Activated CD4-positive, alpha-beta T cell treated with anti-CD3 and anti-CD28 coated beads, Interleukin-2, amount 50 U/mL, for 24 hours (primary cell): Measurements from ENCODE around the gene FBF1.

Experiments used
- DNase-seq, 2 donors: peaks; one replicate each; pipeline ENCODE4 v3.0.0-alpha.2; 2020; ENCODE audit warnings: low read depth in 1 of 2, low spot score in 1 of 2

Gene FBF1

DNA sequence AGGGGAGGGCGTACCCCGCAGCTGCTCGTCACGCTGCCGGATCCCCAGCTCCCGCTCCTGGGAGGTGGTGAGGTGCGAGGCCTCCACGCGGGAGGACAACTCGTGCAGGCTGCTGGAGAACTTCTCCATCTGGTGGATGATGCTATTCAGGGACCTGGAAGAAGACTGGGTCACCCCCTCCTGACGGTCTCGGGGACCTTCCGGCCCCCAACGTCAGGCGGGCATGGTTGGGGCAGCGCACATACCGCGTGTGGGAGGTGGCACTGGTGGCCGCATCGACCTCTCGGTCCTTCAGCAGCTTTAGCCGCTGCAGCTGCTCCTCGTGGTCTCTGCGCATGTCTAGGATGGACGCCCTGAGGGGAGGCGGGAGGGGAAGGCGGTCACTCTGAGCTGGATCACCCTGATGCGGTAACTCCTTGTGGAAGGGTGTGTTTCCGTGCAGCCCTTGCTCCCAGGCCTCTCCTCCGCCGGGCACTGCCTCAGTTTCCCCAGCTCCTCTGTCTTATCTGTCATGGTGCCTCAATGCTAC is 22.9 kb downstream of the FBF1 start:
- no peak for DNase-seq

DNA sequence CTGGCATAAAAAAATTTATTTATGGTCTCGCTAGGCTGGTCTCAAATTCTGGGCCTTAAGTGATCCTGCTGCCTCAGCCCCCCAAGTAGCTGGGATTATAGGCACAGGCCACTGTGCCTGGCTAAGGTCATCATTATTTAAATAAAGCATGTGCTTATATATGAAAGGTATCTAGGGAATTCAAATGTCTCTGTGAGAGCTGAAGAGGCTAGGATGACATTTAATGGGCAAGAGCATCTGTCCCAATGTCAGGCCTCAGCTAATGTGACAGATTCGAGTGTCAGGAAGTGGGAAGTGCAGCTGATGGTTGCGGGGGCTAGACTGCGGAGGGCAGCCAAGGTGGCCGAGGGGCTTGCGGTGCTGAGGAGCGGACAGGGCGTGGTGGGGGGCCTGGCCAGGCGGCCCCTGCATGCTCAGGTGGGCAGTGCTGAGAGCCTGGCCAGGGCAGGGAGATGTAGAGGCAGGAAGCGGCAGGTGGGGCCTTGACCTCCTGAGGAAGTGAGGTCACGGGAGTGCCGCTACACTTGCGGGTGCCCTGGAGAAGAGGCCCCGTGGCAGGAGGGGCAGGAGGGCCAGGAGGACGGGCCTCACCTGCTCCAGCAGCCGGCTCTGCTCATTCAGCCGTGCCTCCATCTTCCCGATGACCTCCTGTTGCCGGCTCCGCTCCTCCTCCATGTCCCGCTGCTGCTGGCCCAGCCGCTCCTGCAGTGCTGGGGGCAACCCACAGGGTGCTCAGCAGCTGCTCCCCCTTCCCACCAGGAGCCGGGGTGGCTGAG is 23.5 kb downstream of the FBF1 start:
- DNase-seq, result no peak

DNA sequence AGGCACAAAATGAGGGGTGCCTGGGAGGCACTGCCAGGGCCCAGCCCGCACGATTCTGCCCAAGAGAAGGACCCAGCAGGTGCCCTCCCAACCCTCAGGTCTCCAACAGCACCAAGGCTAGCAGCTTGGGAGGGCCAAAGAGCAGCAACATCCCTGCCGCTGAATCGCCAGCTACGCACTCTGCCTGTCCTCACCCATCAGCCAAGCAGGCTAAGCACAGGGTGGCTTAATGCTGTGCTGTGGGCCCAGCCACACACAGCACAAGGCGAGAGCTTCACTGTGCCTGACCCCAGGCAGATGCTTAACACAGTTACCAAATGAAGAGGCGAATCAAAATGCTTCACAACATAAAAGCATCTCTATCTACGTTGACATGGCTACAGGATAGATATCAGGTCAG is 25.6 kb downstream of the FBF1 start:
- DNase-seq, result no peak

DNA sequence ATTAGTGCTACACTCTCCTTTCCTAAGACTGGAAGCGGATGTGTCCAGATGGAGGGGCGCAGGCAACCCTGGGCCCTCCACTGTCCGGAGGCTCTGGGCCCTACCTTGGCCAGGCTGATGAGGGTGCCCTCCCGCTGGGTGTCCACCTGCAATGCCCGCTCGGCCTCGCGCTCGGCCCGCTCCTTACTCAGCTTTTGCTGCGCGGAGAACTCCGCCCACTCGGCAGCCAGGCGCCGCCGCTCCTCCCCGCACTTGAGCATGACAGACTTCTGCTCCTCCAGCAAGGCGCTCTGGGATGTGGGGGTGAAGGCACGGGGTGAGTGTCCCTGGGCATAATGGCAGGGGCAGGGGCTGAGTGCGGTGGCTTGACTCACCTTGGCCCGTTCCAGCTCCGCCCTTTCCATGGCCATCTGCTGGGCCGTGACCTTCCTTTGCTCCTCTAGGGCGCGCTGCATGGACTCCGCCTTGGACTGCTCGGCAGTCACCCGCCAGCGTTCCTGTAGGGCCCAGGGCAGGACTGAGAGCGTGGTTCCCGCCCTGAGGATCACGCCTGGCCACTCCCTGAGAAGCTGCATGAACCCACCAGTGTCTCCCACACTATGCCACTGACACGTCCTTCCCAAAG is 26.1 kb downstream of the FBF1 start:
- DNase-seq, result no peak

DNA sequence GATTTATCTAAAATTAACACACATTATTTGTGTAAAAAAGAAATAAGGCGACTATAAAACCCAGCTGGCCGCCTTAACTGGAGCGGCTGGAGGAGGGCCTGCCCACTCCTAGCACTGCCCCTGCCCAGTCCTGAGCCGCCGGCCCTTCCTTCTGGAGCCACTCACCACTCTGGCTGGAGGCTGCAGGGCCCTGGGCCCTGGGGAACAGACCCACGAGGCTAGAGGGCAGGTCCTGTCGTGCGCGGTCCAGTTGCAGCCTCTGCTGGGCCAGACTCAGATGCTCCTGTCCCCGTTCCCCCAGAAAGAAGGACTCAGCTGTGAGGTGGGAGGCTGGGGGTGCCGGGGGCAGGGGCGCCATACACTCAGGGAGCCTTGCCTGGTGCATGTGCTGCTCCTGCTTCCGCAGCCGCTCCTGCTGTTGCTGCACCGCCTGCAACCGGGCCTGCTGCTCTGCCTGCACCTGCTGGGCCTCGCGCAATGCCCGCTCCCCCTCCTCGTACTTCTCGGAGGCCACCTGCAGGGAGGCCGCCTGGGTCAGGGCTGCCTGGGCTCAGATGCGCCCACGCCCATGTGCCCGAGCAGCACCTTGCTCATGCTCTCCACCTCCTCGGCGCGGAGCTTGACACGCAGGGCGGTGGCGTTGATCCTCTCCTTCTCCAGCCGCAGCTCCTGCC is 27.2 kb downstream of the FBF1 start:
- DNase-seq, result no peak

DNA sequence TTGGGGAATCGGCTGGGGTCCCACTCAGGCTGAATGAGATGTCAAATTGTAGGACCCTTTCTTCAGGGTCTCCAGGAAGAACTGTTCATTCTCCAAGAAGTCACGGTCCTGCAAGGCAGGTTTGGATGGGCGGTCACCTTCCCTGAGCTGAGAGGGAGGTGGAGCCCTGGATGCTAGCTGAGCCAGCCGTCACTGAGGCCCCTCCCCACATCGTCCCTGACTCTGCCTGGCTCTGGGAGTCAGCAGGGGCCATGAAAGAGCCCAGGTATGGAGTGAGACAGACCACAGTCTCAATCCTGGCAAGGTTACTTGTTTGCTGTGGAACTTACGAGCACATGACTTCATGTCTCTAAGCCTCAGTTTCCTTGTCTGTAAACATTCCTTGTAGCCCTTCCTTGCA is 30.1 kb downstream of the FBF1 start:
- DNase-seq, result no peak

DNA sequence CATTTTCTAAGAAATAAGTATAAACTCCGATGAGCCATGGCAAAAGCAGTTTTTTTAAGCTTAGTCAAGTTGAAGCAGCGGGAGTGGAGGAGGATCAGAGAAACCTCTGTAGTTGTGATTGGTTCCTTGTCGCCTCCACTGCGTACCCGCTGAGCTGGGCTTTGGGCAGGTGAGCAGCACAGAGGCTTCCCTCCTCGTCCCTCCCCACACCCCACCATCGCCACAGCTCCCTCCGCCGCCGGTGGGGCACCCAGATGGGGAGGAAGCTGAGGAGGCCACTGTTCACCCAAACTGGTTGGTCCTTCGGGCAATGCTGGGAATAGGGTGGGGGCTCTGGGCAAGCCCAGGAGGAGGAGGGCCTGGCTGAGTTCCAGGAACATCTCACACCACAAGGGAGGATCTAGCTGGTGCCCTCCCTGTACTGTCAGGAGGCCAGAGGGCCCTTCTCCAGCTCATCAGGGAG is 31.0 kb downstream of the FBF1 start:
- no peak for DNase-seq

DNA sequence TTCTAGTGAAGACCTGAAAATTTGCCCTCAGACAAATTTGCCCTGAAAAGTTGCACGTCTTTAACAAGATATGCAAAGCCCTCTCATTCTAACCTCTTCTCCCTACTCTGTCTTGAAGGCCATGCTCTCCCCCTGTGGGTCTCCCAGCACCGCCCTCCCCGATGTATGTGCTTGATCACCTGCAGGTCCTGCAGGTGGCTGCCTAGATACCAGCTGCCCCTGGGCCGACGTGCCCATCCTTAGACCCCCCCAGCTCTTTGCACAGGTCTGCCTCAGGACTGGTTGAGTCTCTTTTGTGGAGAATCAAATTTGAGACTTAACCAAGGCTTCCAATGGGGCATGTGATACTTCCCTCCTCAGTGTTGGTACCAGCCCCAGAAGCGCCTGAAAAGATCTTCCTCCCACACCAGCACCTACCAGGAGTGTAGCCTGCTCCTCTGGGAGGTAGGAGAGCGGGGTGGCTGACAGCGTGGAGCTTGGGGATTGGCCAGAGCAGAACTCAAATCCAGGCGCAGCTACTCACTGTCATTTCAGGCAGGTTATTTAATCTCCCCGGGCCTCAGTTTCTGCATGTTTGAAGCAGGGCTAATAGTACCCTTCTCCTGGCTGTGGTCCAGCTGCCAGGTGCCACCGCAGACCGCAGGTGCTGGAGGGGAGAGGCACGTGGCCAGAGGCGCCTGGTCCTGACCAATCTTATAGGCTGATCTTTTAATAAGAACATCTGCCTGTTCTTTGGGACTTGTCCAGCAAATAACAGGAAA is 31.6 kb downstream of the FBF1 start:
- DNase-seq, result no peak

DNA sequence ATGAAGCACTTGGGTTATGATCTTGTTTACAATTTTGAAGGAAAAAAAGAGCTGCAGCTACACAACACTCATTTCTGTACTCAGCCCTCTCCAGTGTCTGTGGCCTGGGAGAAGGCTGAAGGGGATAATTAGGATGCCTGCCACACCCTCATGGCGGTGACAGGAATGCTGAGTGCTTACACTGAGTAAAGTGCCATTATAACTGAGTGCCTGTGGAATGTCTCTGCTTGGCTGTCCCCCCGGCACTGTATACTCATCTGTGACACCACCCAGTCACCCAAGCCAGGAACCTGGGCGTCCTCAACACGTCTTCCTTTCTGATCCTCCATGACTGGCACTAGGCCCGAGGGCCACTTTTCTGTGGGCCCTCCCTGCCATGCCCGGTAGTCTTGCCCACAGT is 32.6 kb downstream of the FBF1 start:
- DNase-seq, result no peak

DNA sequence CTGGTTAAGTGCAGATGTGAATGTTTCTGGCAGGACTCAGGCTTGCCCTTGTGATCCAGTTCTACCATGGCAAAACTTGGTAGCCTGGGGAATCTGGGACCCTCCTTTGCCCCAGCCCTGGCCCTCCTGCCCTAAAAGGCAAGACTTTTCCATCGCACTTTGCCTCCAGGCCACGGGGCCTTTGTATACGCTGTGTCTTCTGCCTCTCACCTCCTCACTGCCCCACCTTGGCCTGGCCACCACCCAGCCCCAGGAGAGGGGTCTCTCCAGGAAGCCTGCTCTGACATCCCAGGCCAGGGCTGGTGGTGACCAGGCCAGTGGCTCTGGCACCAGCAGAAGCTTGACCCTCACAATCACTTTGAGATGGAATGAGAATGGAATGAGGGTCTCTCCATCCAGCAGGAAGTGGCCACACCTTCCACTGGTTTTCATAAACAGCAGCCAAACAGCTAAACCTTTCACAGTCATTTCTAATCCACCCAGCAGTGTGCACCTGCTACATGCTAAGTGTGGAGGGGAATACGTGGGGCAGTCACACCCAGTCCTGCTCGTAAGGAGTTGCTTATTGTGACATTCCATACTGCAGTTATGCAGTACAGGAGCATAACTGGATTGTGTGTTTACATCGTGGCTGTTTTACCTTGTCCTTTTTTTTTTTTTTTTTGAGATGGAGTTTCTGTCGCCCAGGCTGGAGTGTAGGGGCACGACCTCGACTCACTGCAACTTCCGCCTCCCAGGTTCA is 34.5 kb downstream of the FBF1 start:
- no peak for DNase-seq

DNA sequence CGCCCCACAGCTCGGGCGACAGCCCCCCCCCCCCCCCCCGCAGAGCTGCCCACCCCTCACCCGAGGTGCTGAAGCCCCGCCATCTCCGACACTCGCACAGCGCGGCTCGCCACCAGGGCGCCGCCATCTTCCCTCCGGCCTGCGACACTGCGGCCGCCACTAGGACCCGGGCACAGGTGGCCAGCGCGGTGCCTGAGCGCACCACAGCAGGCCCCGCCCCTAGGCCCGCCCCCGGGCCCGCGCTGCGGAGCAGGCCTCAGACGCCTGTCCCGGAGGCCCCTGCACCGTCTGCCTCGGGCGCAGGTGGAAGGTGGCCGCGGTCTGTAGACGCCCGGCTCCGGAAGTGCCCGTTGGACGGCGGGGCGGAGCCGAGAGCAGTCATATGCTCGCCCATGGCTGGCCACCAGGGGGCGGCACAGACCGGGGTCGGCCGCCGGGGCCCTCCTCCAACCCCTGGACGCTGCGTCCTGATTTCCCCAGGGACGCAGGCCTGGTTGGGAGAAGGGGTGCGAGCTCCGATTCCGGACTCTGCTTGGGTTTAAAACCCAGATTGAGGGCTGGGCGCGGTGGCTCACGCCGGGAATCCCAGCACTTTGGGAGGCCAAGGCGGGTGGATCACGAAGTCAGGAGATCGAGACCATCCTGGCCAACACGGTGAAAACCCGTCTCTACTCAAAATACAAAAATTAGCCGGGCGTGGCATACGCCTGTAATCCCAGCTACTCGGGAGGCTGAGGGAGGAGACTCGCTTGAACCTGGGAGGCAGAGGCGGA is 35.9 kb downstream of the FBF1 start, which contains the start of gene MRPL38:
TSS of gene MRPL38 (minus strand) at position 136 of the 773 bp plus-strand sequence. CDS start at position 127, 9 bp downstream.
- DNase-seq, result peak; percentile 91 to 92

DNA sequence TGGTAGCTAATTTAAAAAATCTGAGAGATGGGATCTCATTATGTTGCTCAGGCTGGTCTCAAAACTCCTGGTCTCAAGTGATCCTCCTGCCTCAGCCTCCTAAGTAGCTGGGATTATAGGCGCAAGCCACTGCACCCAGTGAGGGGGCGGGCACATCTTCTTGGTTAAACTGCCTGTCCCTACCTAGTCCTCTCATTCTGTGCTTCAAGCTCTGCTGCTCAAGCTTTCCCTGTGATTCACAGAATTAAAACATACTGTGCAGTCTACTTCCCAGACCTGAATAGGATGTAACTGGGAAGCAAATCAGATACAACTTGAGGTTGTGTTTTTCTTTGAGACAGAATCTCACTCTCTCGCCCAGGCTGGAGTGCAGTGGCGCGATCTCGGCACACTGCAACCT is 38.4 kb downstream of the FBF1 start:
- no peak for DNase-seq

DNA sequence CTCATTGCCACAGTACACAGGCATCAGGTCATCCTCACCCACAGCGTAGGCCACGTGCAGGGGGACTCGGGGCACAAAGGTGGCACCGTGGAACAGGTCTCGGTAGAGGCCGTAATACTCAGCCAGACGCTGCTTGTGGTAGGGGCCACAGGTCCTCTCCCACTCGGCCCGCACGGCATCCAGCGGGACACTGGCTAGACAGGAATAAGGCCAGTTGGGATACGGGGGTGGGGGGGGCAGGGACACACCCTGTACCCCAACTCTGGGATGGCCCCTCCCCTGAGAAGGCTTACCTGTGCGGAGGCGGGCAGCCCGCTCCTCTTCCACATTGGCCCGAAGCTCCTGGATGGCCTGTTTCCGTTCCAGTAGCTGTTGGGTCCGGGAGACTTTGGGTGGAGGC is 39.1 kb downstream of the FBF1 start:
- DNase-seq, result no peak

DNA sequence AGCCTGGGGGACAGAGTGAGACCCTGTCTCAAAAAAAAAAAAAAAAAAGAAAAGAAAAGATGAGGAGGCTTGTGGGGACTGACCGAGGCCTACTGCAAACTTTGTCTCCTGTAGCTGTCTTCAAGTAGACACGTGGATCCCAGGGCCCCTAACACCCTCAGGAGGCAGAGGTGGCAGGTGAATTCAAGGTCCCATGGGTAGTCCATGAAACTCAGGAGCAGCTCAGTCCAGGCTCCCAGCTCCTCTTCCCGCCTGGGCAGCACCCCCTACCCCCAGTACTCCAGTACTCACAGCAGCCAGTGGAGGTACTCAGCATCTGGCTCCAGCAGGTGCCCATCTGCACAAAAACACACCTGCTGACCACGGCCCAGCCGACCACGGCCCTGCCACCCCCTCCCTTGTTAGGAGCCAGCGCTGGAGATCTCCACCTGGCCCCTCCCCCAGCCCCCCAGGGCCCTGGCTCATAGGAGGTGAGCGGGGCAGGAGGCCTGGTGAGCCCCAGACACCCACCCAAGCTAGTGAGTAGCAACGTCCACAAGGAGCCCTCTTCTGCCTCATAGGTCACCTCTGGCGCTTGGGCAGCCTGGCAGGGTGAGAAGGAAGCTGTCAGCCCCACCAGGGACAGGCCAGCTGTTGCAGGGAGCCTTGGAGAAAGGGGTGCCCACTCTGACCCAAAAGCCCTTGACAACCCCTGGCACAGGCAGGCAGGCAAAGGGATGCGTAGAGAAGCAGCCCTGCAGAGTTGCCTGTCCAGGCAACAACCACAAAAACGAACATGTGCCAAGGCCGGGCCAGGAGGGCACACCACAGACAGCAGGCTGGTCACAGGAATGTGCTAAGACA is 39.9 kb downstream of the FBF1 start:
- no peak for DNase-seq

DNA sequence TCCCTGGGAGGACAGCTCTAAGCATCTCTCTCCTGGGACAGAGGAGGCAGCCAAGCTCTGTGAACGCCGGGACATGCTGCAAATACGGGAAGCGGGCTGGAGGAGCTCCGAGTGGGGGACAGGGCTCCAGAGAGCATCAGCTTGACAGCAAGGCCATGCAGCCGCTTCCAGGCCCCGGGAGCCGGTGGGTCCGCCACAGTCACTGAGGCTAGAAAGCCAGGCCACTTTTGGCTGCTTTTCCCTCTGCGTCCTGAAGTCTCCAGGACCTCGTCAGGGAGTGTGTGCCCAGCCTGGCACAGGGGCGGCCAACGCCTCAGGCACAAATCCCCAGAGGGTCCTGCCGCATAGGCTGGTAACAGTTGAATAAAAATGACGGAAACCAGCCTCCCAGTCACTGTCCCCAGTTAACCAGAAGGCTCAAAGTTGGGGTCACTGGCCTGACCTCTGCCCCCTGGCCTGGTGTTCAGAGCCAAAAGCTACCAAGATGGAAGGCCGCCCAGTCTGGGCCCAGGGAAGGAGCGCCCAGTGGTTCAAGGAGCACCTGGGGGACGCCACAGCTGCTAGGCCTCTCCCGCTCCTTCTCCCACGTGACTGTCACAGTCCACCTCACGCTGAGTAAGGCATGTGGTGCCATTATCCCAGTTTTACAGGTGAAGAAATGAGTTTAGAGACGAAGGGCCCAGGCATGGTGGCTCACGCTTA is 40.9 kb downstream of the FBF1 start:
- no peak for DNase-seq

DNA sequence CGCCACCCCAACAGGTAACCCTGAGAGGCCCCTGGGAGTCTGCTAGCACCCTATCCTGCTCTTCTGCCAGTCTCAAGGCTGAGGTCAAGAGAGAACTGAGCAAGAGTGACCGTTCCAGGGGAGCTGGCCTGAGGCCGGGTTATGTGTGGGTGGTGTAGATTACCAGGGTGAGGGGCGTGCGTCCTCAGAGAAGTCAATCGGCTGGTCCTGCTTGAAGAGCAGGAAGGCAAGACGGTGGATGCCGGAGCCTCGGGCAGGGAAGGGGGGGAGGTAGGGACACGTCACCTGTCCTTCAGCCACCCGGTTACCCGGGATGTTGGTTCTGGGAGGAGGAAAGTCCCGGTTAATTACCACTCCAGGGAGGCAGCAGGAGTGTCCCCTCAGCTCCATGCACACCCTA is 41.5 kb downstream of the FBF1 start:
- DNase-seq, result no peak

DNA sequence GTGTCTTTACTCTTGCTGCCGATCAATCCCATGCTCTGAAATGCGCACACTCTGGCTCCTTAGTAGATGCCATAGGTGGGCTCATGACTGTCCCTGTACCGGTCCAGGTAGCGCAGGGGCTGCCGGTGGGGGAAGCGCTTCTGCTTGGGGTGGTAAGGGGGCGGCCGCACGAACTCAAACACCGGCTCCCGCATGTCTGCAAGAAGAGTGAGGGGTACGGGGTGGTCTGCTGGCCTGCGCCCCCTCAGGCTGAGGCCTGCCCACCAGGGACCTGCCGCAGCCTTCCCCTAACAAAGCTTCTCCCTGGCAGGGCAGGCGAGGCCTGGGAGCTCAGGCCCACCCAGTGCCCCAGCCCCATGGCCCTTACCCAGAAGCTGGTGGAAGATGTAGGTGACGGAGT is 42.1 kb downstream of the FBF1 start:
- no peak for DNase-seq

DNA sequence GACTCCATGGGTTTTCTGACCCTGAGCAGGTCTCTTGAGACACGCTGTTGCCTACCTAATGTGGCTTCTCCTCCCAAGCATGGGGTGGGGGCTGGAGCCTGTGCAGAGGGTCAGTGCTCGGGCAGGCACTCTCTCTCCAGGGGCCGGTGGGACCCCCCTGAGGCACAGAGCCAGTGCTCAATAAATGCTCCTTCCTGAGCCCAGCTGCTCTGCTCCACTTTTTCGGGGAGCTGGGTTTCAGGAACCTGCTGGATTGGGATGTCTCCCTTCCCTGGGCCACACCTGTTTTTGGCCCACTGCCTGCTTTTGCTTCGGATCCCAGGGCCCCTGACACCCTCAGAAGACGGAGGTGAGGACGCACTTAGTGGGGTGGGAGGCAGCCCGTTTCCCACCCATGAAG is 42.8 kb downstream of the FBF1 start:
- no peak for DNase-seq
